GM23338 (cell line): ENCODE data around the gene RAB22A. TPM values are rescaled to one million over a fixed set of nuclear protein-coding genes. Genes with fewer than 3 reads are reported as not detected.

Experiments
- ATAC-seq: fragments of 200-7000 bp; cut with Tn5 transposase; 3 replicates; pipeline ENCODE4 v1.9.1; 2020
- DNase-seq: peaks from one replicate; pipeline ENCODE4 v3.0.0-alpha.2; 2015; ENCODE audit warnings: low spot score
- H2AFZ ChIP-seq: fragments of 200-600 bp; sonication (generic); 2 replicates; pipeline ENCODE4 v1.8.0; 2016; ENCODE audit warnings: antibody characterized with exemption, mild to moderate bottlenecking, moderate library complexity
- H3F3A ChIP-seq: fragments of 200-600 bp; sonication (generic); replicated peaks from 2 replicates; pipeline ENCODE4 v1.8.0; 2017; ENCODE audit warnings: antibody characterized with exemption, mixed run types, low read depth
- H3K27ac ChIP-seq: fragments of 200-600 bp; sonication (generic); 2 replicates; pipeline ENCODE4 v1.6.1; 2016; ENCODE audit warnings: low read depth
- H3K27me3 ChIP-seq: fragments of 200-600 bp; sonication (generic); 2 replicates; pipeline ENCODE4 v1.8.0; 2016; ENCODE audit warnings: mild to moderate bottlenecking, mixed run types, moderate library complexity; ENCODE audit not compliant: insufficient read depth
- H3K36me3 ChIP-seq: fragments of 200-600 bp; sonication (generic); 2 replicates; pipeline ENCODE4 v1.8.0; 2016; ENCODE audit warnings: mild to moderate bottlenecking; ENCODE audit not compliant: insufficient read depth
- H3K4me1 ChIP-seq: fragments of 200-600 bp; sonication (generic); 2 replicates; pipeline ENCODE4 v1.8.0; 2016; ENCODE audit warnings: mild to moderate bottlenecking, moderate library complexity; ENCODE audit not compliant: insufficient read depth
- H3K4me2 ChIP-seq: fragments of 200-600 bp; sonication (generic); 2 replicates; pipeline ENCODE4 v1.7.1; 2017; ENCODE audit warnings: mixed run types
- H3K4me3 ChIP-seq: fragments of 200-600 bp; sonication (generic); 2 replicates; pipeline ENCODE4 v1.6.1; 2016; ENCODE audit warnings: mixed run types
- H3K79me2 ChIP-seq: fragments of 200-600 bp; sonication (generic); replicated peaks from 2 replicates; pipeline ENCODE4 v1.8.0; 2017; ENCODE audit warnings: mild to moderate bottlenecking; ENCODE audit not compliant: insufficient read depth
- H3K9me2 ChIP-seq: fragments of 200-600 bp; sonication (generic); 2 replicates; pipeline ENCODE4 v1.8.0; 2017; ENCODE audit not compliant: insufficient read depth
- H4K20me1 ChIP-seq: fragments of 200-600 bp; sonication (generic); replicated peaks from 2 replicates; pipeline ENCODE4 v1.8.0; 2017; ENCODE audit warnings: mild to moderate bottlenecking; ENCODE audit not compliant: insufficient read depth
- H3K27ac Mint-ChIP-seq: 2 replicates; pipeline ENCODE4 v1.8.0; 2020; ENCODE audit warnings: inconsistent platforms, mild to moderate bottlenecking, moderate library complexity, mixed read lengths
- H3K27me3 Mint-ChIP-seq: 3 replicates; pipeline ENCODE4 v1.8.0; 2022; ENCODE audit warnings: low read depth, mild to moderate bottlenecking, moderate library complexity, mixed read lengths, inconsistent platforms; ENCODE audit not compliant: insufficient read depth, poor library complexity
- H3K36me3 Mint-ChIP-seq: 3 replicates; pipeline ENCODE4 v1.8.0; 2021; ENCODE audit warnings: low read depth, mild to moderate bottlenecking, inconsistent platforms, moderate library complexity, mixed read lengths
- H3K4me1 Mint-ChIP-seq: 3 replicates; pipeline ENCODE4 v1.8.0; 2020; ENCODE audit warnings: mild to moderate bottlenecking, inconsistent platforms, mixed read lengths
- H3K4me3 Mint-ChIP-seq: 3 replicates; pipeline ENCODE4 v1.8.0; 2021; ENCODE audit warnings: moderate library complexity, mild to moderate bottlenecking, inconsistent platforms, mixed read lengths
- H3K9me3 Mint-ChIP-seq: 3 replicates; pipeline ENCODE4 v1.8.0; 2020; ENCODE audit warnings: moderate library complexity, mild to moderate bottlenecking, inconsistent platforms, mixed read lengths
- CREB1 ChIP-seq: fragments of 250-450 bp; sonication (Bioruptor Pico); IDR thresholded peaks from 2 replicates; pipeline ENCODE4 v1.5.0; 2020; ENCODE audit warnings: low read depth, mild to moderate bottlenecking, moderate library complexity
- CTCF ChIP-seq, 2 experiments: fragments of 200-600 bp in 1 of 2; sonication (generic) in 1 of 2; conservative IDR thresholded peaks; 2 replicates each; pipeline versions ENCODE4 v1.5.1 to v1.6.1; 2016 to 2017; ENCODE audit warnings: antibody characterized with exemption in 2 of 2, low read depth in 2 of 2, mild to moderate bottlenecking in 2 of 2, moderate library complexity in 1 of 2
- ETS1 ChIP-seq: IDR thresholded peaks from 2 replicates; pipeline ENCODE4 v1.6.1; 2016; ENCODE audit warnings: antibody characterized with exemption
- EZH2 ChIP-seq: fragments of 200-600 bp; sonication (generic); IDR thresholded peaks from one replicate; pipeline ENCODE4 v1.8.0; 2017; ENCODE audit warnings: antibody characterized with exemption, mild to moderate bottlenecking, low read depth; ENCODE audit not compliant: unreplicated experiment
- EZH2phosphoT487 ChIP-seq: fragments of 200-600 bp; sonication (generic); IDR thresholded peaks from one replicate; pipeline ENCODE4 v1.8.1; 2018; ENCODE audit warnings: antibody characterized with exemption; ENCODE audit not compliant: unreplicated experiment
- JUNB ChIP-seq: IDR thresholded peaks from one replicate; pipeline ENCODE4 v1.6.1; 2016; ENCODE audit warnings: antibody characterized with exemption; ENCODE audit not compliant: unreplicated experiment
- NANOG ChIP-seq: IDR thresholded peaks from 2 replicates; pipeline ENCODE4 v1.6.1; 2016; ENCODE audit warnings: antibody characterized with exemption, borderline replicate concordance
- POLR2AphosphoS5 ChIP-seq: IDR thresholded peaks from 2 replicates; pipeline ENCODE4 v1.6.1; 2016; ENCODE audit warnings: antibody characterized with exemption, low read depth
- REST ChIP-seq: IDR thresholded peaks from one replicate; pipeline ENCODE4 v1.6.1; 2018; ENCODE audit warnings: antibody characterized with exemption; ENCODE audit not compliant: unreplicated experiment
- STAT1 ChIP-seq: IDR thresholded peaks from one replicate; pipeline ENCODE4 v1.6.1; 2016; ENCODE audit warnings: antibody characterized with exemption; ENCODE audit not compliant: unreplicated experiment
- ZNF114 ChIP-seq: fragments of 250-450 bp; sonication (Bioruptor Pico); IDR thresholded peaks from 2 replicates; pipeline ENCODE4 v1.5.0; 2020; ENCODE audit warnings: mild to moderate bottlenecking, moderate library complexity
- ZNF331 ChIP-seq: fragments of 250-450 bp; sonication (Bioruptor Pico); IDR thresholded peaks from 2 replicates; pipeline ENCODE4 v1.5.0; 2020; ENCODE audit warnings: low read depth, mild to moderate bottlenecking, moderate library complexity
- ZNF462 ChIP-seq: fragments of 250-450 bp; sonication (Bioruptor Pico); IDR thresholded peaks from 2 replicates; pipeline ENCODE4 v1.5.0; 2020; ENCODE audit warnings: mild to moderate bottlenecking, moderate library complexity
- polyA plus RNA-seq: library from polyadenylated mRNA; unstranded; fragments of >200 nt; fragmentation: Nextera tagmentation; extraction: Ambion mirVana; gene quantifications from 2 replicates; pipeline ENCODE4 v1.2.1, GENCODE V29; 2016
- total RNA-seq: library from RNA; depleted of rRNA; stranded (reverse); fragments of >200 nt; shearing (Covaris generic); gene quantifications from 2 replicates; pipeline ENCODE4 v1.2.3, GENCODE V29; 2014

RAB22A gene
- total and polyA plus RNA-seq, 2 experiments from 2014 or later = 3.3 to 6.8 TPM

- peaks cover 7% of the 10 kb centered on the region for H3K4me1 Mint-ChIP-seq
- H3K27ac Mint-ChIP-seq = no peak overlapping the region
- Histone ChIP-seq H3K4me2 (no peak overlapping the region), H3K27me3 (no peaks in the 10 kb centered on the region), H3K4me3 (no peak overlapping the region), H3K27ac (peak overlapping the region; percentile 57; the same call in 1 of the 2 replicates), H3F3A (no peaks in the 10 kb centered on the region), H3K4me1 (peaks cover 3% of the 10 kb centered on the region), H3K79me2 (no peaks in the 10 kb centered on the region), H4K20me1 (no peaks in the 10 kb centered on the region), H2AFZ (no peak overlapping the region), H3K9me2 (no peaks in the 10 kb centered on the region), H3K36me3 (no peaks in the 10 kb centered on the region)
- no peak overlapping the region for H3K4me3 Mint-ChIP-seq
- no peak for TF ChIP-seq ZNF331 (CRISPR knock-in tag)
- TF ChIP-seq CTCF (conservative IDR thresholded peaks at IDR 0.05; ENCODE audit: low read depth in 2 of 2) = no peak
- no peak for TF ChIP-seq JUNB
- TF ChIP-seq NANOG = no peak
- no peak for TF ChIP-seq EZH2phosphoT487
- TF ChIP-seq STAT1 = no peak
- TF ChIP-seq ZNF462 = no peak
- no peak for TF ChIP-seq ETS1
- TF ChIP-seq EZH2 = no peak
- TF ChIP-seq REST = no peak
- no peak for TF ChIP-seq POLR2AphosphoS5
- no peak for TF ChIP-seq CREB1 (CRISPR knock-in tag)
- no peak for TF ChIP-seq ZNF114 (CRISPR knock-in tag)
- no peaks in the 10 kb centered on the region for H3K36me3 Mint-ChIP-seq
- H3K9me3 Mint-ChIP-seq = no peaks in the 10 kb centered on the region
- no peak for ATAC-seq
- H3K27me3 Mint-ChIP-seq = no peaks in the 10 kb centered on the region
- DNase-seq = no peak
These were observed 57.4 kb downstream of the RAB22A start for GRCh38 chr20:58366866-58367265.
